OCI-LY7 (cell line): ENCODE data around the gene SRBD1. TPM values are rescaled to one million over a fixed set of nuclear protein-coding genes. Genes with fewer than 3 reads are reported as not detected.

ENCODE experiments used
- BruUV-seq: library from RNA; stranded (reverse); fragments of 400-500 nt; replicated peaks from 2 replicates; lab custom pipeline; 2021; lab: Mats Ljungman, UMichigan
- CTCF ChIA-PET: fragments of 300-600 bp; sonication (Branson Sonifier 250); formaldehyde crosslinking; loops from one replicate; lab custom pipeline; 2022; ENCODE audit warnings: antibody characterized with exemption; ENCODE audit not compliant: unreplicated experiment; lab: Charles Lee
- POLR2A ChIA-PET: fragments of 300-600 bp; sonication (Branson Sonifier 250); formaldehyde crosslinking; loops from one replicate; lab custom pipeline; 2022; ENCODE audit warnings: antibody characterized with exemption; lab: Charles Lee
- DNase-seq: peaks from one replicate; pipeline ENCODE4 v3.0.0-alpha.2; 2015; ENCODE audit warnings: low spot score
- H2AFZ ChIP-seq: fragments of 200-600 bp; sonication (generic), shearing (Covaris generic); 2 replicates; pipeline ENCODE4 v1.6.1; 2014; ENCODE audit warnings: mild to moderate bottlenecking, antibody characterized with exemption, low read length, moderate library complexity
- H3K27ac ChIP-seq: fragments of 200-600 bp; sonication (generic); 2 replicates; pipeline ENCODE4 v1.5.1; 2014; ENCODE audit warnings: mixed run types, low read depth, mild to moderate bottlenecking, moderate library complexity, low read length, inconsistent platforms; ENCODE audit not compliant: poor library complexity, severe bottlenecking
- H3K36me3 ChIP-seq: fragments of 200-600 bp; sonication (generic); 2 replicates; pipeline ENCODE4 v1.6.1; 2014; ENCODE audit warnings: mild to moderate bottlenecking, antibody characterized with exemption, low read length, moderate library complexity, mixed read lengths; ENCODE audit not compliant: insufficient read depth
- H3K4me1 ChIP-seq: fragments of 200-600 bp; sonication (generic); 2 replicates; pipeline ENCODE4 v1.5.1; 2014; ENCODE audit warnings: mild to moderate bottlenecking, low read length; ENCODE audit not compliant: insufficient read depth, poor library complexity, severe bottlenecking
- H3K4me2 ChIP-seq: fragments of 200-600 bp; sonication (generic); 2 replicates; pipeline ENCODE4 v1.6.1; 2014; ENCODE audit warnings: mild to moderate bottlenecking, low read length
- H3K4me3 ChIP-seq: fragments of 200-600 bp; sonication (generic); 2 replicates; pipeline ENCODE4 v1.5.1; 2014; ENCODE audit warnings: mild to moderate bottlenecking, low read depth, low read length; ENCODE audit not compliant: poor library complexity, severe bottlenecking
- H3K79me2 ChIP-seq: fragments of 200-600 bp; sonication (generic); 2 replicates; pipeline ENCODE4 v1.6.1; 2016; ENCODE audit warnings: low read depth, mild to moderate bottlenecking, low read length, moderate library complexity, mixed read lengths; ENCODE audit not compliant: insufficient read depth
- H3K9me2 ChIP-seq: fragments of 200-600 bp; sonication (generic); 2 replicates; pipeline ENCODE4 v1.6.1; 2016; ENCODE audit warnings: mild to moderate bottlenecking, low read length, mixed read lengths; ENCODE audit not compliant: insufficient read depth
- H3K9me3 ChIP-seq: fragments of 200-600 bp; sonication (generic); 2 replicates; pipeline ENCODE4 v1.6.1; 2014; ENCODE audit warnings: mild to moderate bottlenecking, mixed run types, low read length, mixed read lengths
- H4K20me1 ChIP-seq: fragments of 200-600 bp; sonication (generic); 2 replicates; pipeline ENCODE4 v1.6.1; 2014; ENCODE audit warnings: mild to moderate bottlenecking, antibody characterized with exemption, low read length, moderate library complexity, mixed read lengths; ENCODE audit not compliant: insufficient read depth
- EZH2phosphoT487 ChIP-seq: fragments of 200-600 bp; sonication (generic); IDR thresholded peaks from 2 replicates; pipeline ENCODE4 v1.6.1; 2018; ENCODE audit warnings: low read depth, borderline replicate concordance, mild to moderate bottlenecking, mixed run types, antibody characterized with exemption, low read length, moderate library complexity, mixed read lengths
- intact Hi-C: fragments of 100-400 bp; cut with micrococcal nuclease; formaldehyde crosslinking; loops from one replicate; pipeline ENCODE4 v1.10.0; 2022; ENCODE audit not compliant: unreplicated experiment
- total RNA-seq, 2 experiments: library from RNA; depleted of rRNA in 1 of 2; stranded (reverse); fragments of >200 nt in 1 of 2; shearing (Covaris generic) in 1 of 2; gene quantifications; 2 replicates each; pipeline ENCODE4 v1.2.3, GENCODE V29; 2014 to 2022
- TF ChIP-seq, protein P1 (sequence below): fragments of 200-600 bp; sonication (generic); conservative IDR thresholded peaks from 2 replicates; pipeline ENCODE4 v1.5.1; 2014; ENCODE audit warnings: mild to moderate bottlenecking, antibody characterized with exemption, low read length, moderate library complexity, mixed read lengths

Gene SRBD1
- total RNA-seq, 2 experiments from 2014 or later = 13.9 to 16.0 TPM

DNA sequence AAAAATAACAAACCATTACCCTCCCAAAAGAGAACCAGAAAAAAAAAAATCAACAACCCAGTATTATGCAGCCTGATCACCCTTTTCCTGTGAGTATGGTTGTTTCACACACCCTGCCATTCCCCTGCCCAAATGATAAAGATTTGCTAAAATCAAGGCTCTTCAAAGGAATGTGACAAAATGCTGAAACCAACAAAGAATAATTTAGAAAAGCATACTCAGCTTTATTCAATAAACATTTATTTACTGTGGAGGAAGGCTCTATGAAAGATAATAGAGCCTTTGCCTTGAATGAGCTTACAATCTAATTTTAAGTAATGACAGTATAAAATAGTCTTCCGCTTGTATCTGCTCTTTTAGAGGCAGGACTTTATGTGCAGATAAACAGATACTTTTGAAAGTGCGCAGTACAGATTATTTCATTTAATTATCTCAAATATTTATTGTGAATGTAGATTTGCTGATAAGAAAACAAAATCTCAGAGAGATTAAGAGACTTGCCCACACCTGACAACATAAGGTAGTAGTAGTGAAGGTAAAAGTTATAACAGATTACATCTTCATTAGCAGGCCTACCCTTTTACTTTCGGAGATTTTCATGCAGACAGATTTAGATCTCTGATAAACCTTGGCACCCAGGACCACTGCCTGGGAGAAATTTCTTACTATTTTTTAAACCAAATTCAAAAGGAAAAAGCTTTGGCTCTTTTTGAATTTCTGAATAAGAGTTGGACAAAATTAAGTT, 211.9 kb downstream of the SRBD1 start:
- no peaks in the 10 kb centered on the region for H3K79me2 ChIP-seq
- no peak overlapping the region for H2AFZ ChIP-seq
- no peaks in the 10 kb centered on the region for H3K9me2 ChIP-seq
- no peak overlapping the region for H3K27ac ChIP-seq
- no peak for DNase-seq
- no TSS peak for BruUV-seq
- H3K4me2 ChIP-seq = no peak overlapping the region
- no peak for TF ChIP-seq EZH2phosphoT487
- no peaks in the 10 kb centered on the region for H4K20me1 ChIP-seq
- no peak overlapping the region for H3K4me3 ChIP-seq
- no peaks in the 10 kb centered on the region for H3K36me3 ChIP-seq
- no peaks in the 10 kb centered on the region for H3K9me3 ChIP-seq
- H3K4me1 ChIP-seq = peaks cover 4% of the 10 kb centered on the region
- ChIA-PET CTCF (no interaction called here), POLR2A (interaction anchor here (0.7 kb wide), 1 partner anchor 64 kb away, joined by 3 read pairs; no protein-coding TSS in a partner anchor)
- intact Hi-C loops = no loop called here

DNA sequence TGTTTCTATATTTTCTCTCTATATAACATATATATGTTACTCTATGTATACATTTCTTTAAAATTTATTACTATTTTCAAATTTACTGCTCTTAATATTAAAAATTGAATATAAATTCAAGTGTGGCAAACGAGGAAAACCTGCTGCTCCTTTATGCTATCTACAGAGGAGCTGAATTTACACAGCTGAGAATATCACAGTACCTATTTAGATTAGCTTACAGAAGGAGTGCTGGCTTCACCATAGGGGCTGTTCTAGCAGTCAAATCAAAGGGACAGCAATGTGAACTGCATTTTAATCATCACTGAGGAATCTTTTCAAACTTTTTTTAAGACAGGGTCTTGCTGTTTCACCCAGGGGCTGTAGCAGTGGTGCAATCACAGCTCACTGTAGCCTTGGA, 213.8 kb downstream of the SRBD1 start:
- H3K9me3 ChIP-seq = no peaks in the 10 kb centered on the region
- TF ChIP-seq, protein P1, sequence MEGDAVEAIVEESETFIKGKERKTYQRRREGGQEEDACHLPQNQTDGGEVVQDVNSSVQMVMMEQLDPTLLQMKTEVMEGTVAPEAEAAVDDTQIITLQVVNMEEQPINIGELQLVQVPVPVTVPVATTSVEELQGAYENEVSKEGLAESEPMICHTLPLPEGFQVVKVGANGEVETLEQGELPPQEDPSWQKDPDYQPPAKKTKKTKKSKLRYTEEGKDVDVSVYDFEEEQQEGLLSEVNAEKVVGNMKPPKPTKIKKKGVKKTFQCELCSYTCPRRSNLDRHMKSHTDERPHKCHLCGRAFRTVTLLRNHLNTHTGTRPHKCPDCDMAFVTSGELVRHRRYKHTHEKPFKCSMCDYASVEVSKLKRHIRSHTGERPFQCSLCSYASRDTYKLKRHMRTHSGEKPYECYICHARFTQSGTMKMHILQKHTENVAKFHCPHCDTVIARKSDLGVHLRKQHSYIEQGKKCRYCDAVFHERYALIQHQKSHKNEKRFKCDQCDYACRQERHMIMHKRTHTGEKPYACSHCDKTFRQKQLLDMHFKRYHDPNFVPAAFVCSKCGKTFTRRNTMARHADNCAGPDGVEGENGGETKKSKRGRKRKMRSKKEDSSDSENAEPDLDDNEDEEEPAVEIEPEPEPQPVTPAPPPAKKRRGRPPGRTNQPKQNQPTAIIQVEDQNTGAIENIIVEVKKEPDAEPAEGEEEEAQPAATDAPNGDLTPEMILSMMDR = no peak
- no peak for TF ChIP-seq EZH2phosphoT487
- H3K4me3 ChIP-seq = no peak overlapping the region
- H3K27ac ChIP-seq = no peak overlapping the region
- no peak overlapping the region for H3K4me2 ChIP-seq
- H2AFZ ChIP-seq = no peak overlapping the region
- ChIA-PET CTCF (no interaction called here), POLR2A (interaction anchor here (0.9 to 1.6 kb wide), 3 partner anchors 11 to 14 kb away, joined by 3 to 4 read pairs (median 3); no protein-coding TSS in a partner anchor)
- BruUV-seq = no TSS peak
- H3K79me2 ChIP-seq = no peaks in the 10 kb centered on the region
- H3K9me2 ChIP-seq = no peaks in the 10 kb centered on the region
- DNase-seq = no peak
- intact Hi-C loops = no loop called here
- no peaks in the 10 kb centered on the region; the same call in 1 of the 2 replicates for H3K36me3 ChIP-seq
- peaks cover 4% of the 10 kb centered on the region for H3K4me1 ChIP-seq
- no peaks in the 10 kb centered on the region for H4K20me1 ChIP-seq

DNA sequence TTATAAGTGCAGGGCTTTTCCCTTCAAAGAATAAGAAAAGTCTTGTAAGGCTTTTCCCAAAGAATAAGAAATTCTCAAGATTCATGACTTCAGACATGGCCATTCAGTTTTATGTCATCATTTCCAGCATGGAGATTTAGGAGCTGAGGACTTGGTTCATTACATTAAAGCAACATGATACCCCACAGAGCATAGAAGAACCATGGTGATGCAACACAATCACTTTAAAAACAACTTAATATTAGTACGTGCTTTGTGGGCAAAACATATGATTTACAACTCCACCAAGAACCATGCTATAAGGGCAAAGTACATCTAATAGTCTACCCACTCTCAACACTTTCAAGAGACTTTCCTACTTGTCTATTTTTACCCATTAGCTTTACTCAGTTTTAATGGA, 214.4 kb downstream of the SRBD1 start:
- no TSS peak for BruUV-seq
- no peak for TF ChIP-seq EZH2phosphoT487
- TF ChIP-seq, protein P1 = no peak
- CTCF ChIA-PET = no interaction called here
- no peaks in the 10 kb centered on the region for H3K79me2 ChIP-seq
- POLR2A ChIA-PET = interaction anchor here (0.5 to 1.6 kb wide), 4 partner anchors 10 to 406 kb away, joined by 3 to 4 read pairs (median 3); no protein-coding TSS in a partner anchor
- DNase-seq = no peak
- no peaks in the 10 kb centered on the region; the same call in 1 of the 2 replicates for H3K36me3 ChIP-seq
- no peak overlapping the region for H2AFZ ChIP-seq
- no peaks in the 10 kb centered on the region for H3K9me3 ChIP-seq
- intact Hi-C loops = no loop called here
- no peak overlapping the region for H3K4me2 ChIP-seq
- H4K20me1 ChIP-seq = no peaks in the 10 kb centered on the region
- H3K27ac ChIP-seq = no peak overlapping the region
- no peaks in the 10 kb centered on the region for H3K9me2 ChIP-seq
- H3K4me1 ChIP-seq = peaks cover 4% of the 10 kb centered on the region
- no peak overlapping the region for H3K4me3 ChIP-seq
